Fibroblast of gingiva (primary cell): Measurements from ENCODE around the gene ABCB11.
A peak's percentile ranks its signal among the peaks of the same experiment; 100 is the strongest.

Experiments
- DNase-seq: peaks from one replicate; pipeline ENCODE4 v3.0.0-alpha.2; 2011; ENCODE audit warnings: low read depth

ABCB11 gene

DNA sequence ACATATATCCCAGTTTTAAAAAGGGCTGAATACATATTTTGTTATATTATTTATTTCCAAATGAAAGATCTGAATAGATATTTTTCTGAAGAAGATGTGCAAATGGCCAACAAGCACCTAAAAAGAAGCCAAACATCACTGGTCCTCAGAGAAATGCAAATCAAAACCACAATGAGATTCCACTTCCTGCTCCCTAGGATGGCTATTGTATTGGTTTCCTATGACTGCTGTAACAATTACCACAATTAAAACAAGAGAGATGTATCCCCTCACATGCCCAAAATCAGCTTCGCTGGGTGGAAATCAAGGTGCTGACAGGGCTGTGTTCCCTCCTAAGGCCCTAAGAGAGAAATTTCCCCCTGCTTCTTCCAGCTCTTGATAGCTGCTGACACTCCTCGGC, 23.2 kb downstream of the ABCB11 start:
- DNase-seq: no peak

DNA sequence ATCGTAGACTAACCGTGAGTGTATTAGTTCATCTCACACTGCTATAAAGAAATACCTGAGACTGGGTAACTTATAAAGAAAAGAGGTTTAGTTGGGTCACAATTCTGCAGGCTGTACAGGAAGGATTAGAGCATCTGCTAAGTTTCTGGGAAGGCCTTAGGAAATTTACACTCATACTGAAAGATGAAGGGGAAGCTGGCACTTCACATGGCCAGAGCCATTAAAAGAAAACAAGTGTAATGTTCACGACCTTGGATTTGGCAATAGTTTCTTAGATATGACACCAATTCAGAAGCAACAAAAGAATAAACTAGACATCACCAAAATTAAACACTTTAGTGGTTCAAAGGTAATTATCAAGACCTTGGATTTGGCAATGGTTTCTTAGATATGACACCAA, 23.8 kb downstream of the ABCB11 start:
- DNase-seq: no peak

DNA sequence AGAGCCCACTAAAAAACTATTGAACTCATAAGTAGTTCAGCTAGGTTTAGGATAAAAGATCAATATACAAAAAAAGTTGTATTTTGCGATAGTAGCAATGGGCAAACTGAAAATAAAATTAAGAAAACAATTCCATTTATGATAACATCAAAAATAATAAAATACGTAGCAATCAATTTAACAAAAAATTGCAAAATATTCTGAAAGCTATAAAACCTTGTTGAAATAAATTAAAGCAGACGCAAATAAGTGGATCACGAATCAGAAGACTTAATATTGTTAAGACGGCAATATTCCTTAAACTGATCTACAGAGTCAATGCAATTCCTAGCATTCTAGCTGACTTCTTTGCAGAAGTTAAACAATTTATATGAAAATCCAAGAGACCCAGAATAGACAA, 24.5 kb downstream of the ABCB11 start:
- DNase-seq: no peak

DNA sequence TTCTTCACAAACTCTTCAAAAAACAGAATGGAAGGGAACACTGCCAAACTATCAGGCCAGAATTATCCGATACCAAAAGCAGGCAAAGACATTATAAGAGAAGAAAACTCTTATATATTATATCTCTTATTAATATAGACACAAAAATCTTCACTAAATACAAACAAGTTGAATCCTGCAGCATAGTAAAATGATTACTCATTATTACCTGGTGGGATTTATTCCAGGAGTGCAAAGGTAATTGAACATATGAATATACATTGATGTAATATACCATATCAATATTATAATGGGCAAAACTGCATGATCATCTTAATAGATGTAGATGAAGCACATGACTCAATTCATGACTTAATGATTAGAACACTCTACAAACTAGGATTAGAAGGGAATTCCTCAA, 25.1 kb downstream of the ABCB11 start:
- DNase-seq: no peak

DNA sequence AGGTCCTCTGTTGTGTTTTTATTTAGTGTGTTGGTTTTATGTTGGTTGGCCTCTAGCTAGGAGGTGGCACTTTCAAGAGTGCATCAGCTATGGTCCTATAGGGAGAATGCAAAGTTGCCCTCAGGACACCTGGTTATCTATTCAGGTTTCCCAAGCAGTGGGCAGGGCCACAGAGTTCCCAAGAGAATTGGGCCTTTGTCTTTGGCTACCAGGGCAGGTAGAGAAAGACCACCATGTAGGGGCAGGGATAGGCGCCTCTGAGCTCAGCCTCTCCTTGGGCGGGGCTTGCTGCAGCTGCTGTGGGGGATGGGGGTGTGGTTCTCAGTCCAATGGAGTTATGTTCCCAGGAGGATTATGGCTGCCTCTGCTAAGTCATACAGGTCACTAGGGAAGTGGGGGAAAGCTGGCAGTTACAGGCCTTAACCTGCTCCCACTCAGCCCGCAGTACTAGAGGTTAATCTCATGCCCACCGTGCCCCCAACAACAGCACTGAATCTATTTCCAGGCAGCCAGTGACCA, 26.0 kb downstream of the ABCB11 start:
- no peak for DNase-seq

DNA sequence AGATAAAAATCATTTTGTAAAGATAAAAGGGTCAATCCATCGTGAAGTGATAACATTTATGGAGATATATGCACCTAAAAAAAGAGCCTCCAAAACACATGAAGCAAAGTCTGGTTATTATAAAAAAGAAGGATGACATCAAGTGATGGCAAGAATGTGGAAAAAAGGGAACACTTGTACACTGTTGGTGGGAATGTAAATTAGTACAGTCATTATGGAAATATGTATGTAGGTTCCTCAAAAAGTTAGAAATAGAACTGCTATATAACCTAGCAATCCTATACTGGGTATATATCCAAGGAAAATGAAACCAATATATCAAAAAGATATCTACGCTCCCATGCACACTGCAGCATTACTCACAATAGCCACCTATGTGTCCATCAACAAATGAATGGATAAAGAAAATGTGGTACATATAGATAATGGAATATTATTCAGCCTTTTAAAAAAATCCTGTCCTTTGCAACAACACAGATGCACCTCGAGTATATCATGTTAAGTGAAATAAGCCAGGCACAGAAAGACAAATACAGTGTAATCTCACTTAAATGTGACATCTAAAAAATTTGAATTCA, 28.9 kb downstream of the ABCB11 start:
- DNase-seq: no peak

DNA sequence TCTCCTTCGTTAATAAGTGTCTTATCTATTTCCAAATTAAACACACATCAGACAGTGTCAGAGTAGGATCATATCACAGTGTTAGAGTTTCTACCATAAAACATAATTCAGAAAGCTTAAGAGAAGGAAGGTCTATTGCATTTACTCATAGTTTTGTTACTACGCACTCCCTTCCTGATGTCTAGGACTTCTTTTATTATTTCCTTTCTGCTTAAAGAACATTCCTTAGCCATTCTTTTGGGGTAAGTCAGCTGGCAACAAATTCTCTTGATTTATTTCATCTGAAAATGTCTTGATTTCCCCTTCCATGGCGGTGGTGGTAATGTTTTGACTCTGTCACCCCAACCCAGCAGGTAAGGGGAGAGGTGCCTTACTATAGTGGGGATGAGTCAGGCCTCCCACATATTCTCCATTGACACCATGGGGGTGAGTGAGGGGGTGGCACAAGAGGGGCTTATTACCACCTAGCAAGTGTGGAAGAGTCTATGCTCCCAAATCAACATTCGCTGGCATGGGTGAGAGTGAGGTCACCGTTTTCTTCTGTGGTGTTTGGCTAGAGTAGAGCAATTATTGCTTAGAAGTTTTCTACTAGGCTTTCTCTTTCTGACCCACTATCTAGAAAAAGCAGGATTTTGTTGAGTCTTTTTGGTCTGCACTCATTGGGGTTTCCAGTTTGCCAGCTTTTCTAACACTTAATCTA, 29.9 kb downstream of the ABCB11 start:
- DNase-seq: no peak

DNA sequence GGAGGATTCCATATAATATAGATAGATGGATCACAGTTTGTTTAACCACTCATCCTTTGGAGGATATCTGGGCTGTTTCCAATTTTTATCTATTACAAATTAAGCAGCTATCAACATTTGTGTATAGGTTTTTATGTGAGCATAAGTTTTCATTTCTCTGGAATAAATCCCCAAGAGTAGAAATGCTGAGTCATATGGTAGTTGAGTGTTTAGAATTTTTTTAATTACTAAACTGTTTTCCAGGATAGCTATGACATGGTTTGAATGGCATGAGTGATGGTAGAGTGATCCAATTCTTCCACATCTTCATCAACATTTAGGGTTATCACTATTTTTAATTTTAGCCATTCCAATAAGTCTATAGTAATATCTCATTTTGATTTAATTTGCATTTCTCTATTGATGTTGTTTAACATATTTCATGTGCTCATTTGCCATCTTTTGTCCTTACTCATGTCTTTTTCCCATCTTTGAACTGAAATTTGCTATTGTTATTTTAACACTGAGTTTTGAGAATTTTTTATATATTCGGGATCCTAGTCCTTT, 31.4 kb downstream of the ABCB11 start:
- no peak for DNase-seq

DNA sequence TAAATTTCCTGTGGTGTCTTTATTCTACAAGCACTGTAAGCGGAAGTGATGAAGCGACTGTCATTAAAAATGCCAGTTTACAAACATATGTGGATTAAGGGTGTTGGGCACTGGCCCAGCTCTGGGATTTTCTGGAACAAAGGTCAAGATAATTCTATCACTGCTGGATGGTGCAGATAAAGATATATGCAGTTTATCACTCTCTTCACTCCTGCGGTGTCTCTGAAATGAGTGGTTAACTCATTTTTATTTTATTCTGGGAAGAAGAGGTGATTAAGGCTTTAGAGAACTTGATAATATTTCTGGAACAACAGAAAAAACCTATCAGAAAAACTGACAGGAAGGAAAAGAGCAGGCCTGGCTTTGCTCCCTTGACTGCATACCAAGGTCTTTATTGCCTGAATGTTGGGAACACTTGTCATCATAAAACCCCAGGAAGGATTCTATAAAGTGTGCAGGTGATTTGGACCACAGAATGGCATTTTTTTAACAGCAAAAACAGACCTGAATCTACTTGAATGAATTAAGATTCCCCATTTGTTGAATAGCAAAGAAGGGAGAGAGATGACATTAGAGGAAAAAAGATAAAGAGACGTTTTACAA, 32.4 kb downstream of the ABCB11 start:
- no peak for DNase-seq

DNA sequence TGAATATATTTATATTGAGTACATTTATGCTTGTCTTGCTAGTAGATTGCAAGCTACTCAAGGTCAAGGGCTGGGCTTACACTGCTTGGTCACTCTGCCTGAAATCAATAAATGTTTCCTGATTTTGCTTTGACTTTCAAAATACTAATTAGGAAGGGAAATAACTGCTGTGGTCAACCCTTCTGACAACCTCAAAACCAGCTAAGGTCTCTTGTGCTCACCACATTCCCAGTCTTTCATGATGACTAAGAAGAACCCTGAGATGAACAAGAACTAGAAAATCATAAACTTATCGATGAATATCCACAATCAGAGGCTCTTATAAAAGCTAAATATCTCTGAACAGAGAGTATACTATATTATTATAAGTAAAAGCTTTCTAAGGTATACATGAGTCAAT, 33.3 kb downstream of the ABCB11 start:
- DNase-seq: no peak

DNA sequence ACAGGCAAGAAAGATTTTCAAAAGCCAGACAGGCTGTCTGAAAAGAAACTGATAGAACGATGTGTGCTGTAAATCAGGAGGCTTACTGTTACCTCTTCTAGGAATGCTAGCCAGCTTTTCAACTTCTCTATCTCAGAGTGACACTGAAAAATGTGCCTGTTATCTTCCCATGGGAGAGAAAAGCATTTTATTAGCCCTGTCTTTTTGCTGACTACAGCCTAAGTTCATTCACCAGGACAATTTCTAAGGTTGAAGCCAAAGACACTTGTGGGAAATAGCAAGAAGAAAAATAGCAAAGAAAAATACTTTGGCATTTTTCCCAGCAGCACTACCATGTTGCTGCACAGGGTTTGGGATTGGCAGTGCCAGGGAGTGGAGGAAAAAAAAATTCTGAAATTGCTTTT, 34.0 kb downstream of the ABCB11 start:
- DNase-seq: no peak

DNA sequence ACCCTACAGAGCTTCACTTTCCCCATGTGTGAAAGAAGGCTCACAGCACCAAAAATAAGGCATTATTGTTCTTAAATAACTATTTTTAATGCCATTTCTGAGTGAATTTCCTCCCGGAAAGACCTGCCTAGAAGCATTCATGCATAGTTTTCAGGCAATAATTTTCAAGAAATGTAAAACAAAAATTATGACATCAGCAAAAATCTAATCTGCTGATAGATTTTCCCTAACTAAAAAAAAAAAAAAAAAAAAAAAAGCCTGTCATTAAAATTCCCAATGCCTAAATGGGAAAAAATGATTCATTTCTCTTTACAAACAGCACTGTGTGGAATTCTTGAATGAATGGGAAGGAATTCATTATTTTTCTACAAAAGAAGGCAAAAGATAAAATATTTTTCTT, 35.4 kb downstream of the ABCB11 start:
- no peak for DNase-seq

DNA sequence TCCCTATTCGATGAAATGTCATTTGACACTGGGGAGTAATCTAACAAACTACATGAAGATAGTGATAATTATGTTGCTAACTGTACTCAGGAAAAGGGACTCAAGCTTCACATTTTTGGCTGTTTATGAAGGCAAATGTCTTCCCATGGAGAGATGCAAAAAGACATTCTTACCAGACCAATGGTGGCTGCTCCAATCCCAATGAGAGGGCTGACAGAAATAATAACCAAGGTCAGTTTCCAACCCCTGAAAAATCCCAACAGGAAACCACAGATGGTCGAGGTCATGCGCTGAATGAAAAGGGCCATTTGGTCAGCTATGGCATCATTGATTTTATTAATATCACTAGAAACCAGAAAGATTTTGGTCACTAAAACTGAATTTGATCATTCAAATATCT, 37.6 kb downstream of the ABCB11 start:
- DNase-seq: no peak

DNA sequence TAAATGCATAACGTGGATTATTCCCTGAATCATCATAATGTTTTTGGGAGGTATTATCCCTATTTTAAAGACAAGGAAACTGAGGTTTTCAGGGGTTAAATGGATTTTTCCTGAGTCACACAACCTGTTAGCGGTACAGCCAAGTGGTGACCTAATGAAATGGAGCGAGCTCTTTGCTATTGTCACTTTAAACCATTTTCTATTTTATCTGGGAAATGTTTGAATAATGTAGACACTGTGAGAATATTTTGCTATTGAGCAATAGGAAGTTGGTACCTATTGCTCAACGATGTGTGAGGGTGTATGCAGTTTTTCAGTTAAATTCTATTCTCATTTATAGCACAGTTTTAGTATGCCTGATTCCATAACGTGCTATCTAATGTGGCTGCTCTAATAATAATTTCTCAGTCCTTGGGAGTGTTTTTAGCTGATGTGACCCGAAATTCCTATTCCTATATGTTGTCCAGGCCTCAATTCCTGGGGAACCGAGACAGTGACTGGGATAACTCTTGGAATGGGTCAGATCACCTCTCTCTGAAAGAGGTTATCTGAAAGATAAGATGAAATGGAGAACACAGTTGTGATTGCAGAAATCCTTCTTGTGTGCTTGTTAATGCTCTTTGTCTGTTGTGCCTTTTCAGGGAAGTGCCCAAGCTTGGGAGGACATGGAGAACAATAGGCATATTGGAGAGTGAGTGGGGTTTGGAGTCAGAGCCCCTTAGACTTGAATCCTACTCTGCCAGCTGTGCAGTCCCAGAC, 38.4 kb downstream of the ABCB11 start:
- DNase-seq: peak; percentile 30

DNA sequence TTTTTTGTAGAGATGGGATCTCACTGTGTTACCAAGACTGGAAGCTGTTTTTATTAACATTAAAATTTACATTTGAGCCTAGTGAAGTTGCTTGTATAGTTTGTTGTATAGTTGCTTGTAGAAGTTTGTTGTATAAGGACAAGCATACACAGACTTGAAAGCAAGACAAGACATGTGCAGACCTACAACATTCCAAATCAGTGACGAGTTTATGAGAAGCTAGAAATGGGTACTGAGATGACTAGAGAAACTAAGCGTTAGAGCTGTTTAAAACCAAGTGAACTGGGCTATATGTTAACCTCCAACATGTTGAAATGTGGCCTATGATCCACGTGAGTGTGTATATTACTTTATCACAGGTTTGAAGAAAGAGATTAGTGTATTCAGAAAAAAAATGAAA, 39.1 kb downstream of the ABCB11 start:
- DNase-seq: no peak

DNA sequence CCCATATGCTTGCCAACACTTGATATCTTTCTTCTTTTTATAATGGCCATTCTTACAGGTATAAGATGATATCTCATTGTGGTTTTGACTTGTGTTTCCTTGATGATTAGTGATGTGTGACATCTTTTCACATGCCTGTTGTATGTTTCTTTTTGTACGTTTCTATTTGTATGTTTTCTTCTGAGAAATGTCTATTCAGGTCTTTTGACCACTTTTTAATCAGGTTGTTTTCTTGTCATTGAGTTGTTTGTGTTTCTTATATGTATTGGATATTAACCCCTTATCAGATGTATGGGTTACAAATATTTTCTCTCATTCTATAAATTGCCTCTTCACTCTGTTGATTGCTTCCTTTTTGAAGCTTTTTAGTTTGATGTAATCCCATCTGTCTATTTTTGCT, 42.4 kb downstream of the ABCB11 start:
- DNase-seq: no peak

DNA sequence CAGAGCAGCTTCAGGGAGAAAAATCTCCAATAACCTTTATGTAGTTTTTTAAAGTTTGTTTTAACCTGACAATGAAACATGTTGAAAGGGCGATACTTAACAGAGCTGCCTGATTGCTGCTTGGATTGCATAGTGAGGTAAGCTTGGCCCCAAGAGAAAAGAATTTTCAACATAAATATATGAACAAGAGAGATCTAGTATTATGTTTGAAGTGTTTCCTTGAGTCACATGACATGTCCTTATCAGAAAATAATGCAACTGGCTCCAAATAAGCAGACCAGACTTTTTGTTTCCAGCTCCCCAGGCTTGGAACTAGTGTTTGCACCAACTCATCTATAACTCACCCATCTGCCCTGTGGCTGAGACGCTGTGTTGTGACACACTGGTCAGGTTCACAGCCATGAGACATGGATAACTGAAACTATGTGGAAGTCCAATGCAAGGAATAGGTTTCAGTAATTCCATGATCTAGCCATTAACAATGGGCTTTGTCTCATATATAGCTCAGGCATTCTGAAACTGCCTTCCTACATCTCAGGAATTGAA, 44.7 kb downstream of the ABCB11 start:
- DNase-seq: no peak

DNA sequence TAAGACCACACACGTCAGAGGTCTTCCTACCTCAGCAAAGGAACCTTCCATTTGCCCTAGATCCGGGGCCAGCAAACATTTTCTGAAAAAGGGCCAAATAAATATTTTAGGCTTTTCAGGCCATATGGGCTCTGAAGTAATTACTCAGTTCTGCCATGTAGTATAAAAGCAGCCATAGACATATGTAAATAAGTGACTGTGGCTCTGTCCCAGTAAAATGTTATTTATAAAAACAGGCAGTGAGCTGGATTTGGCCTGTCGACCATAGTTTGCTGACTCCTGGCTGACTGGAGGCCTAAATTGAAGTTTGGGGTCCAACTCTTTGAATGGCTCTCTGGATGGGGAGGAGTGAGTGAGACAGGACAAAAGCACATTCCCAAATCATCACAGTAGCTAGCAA, 49.5 kb downstream of the ABCB11 start:
- no peak for DNase-seq

DNA sequence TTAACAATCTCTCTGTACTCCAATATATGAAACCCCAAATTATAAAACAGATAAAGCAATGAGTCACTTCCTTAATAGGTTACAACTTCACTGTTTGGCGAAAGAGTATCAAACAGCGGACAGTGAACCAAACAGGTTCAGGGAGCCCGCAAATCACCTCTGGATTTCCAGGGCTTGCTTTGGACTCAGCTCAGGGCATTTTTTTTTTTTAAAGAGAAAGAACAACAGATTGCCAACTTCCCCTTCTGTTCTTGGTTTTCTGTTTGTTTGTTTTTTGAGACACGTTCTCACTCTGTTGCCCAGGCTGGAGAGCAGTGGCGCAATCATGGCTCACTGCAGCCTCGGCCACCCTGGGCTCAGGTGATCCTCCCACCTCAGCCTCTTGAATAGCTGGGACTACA, 52.7 kb downstream of the ABCB11 start:
- DNase-seq: no peak

DNA sequence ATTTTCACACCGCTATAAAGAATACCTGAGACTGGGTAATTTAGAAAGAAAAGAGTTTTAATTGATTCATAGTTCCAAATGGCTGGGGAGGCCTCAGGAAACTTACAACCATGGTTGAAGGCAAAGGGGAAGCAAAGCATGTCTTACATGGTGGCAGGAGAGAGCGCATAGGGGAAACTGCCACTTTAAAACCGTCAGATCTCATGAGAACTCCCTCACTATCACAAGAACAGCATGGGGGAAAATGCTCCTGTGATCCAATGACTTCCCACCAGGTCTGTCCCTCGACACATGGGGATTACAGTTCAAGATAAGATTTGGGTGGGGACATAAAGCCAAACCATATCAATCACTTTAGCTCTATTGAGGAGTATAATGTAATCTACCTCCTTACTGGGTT, 53.5 kb downstream of the ABCB11 start:
- DNase-seq: no peak

DNA sequence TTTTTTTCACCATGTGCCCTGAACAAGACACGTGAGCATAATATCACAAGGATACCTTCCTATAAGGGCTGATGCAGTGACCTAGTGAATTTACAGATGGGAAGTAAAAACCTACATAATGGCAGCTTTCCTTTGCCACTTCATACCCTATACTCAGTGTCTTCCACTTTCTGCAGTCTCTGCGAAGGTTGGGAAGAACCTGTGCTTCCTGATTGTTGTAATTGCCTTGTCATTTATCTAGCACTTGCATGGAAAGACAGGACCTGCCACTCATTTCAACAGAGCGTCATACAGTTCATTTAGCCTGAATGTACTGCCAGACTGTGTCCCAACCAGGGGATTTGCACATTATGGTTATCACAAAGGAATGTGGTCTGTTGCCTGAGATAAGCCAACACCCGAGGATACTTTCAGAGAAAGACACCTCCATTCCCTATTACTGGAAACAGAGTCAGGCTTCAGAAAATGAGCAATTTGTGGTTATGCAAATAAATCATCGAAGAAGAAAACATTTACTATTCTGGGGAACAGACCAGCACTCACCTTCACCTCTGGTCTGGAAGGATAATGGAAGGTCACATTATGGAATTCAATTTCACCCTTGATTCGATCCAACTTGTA, 55.0 kb downstream of the ABCB11 start:
- no peak for DNase-seq

DNA sequence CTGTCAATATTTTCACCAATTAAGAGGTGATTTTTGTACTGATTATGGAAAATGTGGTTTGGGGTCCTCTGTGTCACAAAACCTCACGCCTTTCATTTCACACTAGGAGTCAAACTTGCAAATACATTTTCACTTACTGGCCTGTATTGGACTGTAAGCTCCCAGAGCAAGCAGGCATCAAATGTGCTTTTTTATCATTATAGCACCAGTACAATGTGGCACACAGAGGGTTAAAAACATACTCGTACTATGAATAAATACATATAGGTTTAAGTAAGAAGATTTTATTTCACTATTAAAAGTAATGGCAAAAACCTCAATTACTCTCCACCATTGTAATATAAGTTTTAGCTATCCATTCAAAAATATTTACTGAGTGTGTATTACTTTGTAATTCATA, 56.7 kb downstream of the ABCB11 start:
- no peak for DNase-seq
